ENCODE results near the gene LYRM4.

Gene LYRM4

GRCh38 chr6:5206920-5207561 lies 53.7 kb downstream of the LYRM4 start:
- in situ Hi-C loops (cut with MboI; ENCODE audit: low sequenced_read_pairs) = no loop called here

DNA sequence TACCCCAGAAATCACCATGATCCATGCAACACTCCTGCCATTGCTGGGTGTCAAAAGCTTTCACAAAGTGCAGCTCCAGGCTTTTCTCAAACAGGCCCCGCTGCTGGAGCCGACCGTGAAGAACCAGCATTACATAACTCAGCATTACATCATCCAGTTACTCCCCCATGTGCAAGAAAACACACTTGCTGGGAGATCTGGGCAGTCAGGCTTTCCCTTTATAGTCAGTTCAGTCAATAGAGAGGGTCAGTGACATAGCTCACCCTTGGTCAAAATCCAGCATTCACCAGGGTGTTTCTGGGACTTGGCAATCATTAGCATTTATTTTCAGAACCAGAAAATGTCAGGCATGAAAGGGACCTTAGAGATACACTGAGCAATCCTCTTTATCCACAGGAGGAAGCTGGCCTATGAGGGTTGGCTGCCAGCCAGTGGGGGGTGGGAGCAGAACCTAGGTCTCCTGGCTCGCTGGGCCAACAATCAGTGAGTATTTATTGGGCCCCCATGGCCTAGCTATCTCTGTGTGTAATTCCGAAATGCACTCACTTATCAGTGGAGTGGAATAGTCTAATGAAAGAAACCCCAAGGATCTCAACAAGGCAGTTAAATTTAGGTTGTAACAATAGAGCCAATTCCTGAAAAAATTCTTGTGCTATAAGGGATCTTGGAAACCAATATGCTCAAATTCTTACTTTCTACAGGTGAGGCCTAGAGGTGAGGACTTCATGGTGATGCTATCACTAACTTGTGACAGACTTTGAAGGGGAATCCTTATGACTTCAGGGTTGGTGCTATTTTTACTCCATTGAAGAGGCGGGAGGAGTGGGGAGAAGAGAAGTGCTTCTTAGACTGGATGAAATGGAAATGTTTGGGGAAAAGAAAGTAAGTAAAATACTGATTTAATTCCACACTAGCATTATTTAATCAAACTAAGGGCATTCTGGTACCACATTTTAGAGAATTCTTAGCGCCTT lies 54.6 kb downstream of the LYRM4 start:
- in situ Hi-C loops (cut with MboI; ENCODE audit: low sequenced_read_pairs) = no loop called here

DNA sequence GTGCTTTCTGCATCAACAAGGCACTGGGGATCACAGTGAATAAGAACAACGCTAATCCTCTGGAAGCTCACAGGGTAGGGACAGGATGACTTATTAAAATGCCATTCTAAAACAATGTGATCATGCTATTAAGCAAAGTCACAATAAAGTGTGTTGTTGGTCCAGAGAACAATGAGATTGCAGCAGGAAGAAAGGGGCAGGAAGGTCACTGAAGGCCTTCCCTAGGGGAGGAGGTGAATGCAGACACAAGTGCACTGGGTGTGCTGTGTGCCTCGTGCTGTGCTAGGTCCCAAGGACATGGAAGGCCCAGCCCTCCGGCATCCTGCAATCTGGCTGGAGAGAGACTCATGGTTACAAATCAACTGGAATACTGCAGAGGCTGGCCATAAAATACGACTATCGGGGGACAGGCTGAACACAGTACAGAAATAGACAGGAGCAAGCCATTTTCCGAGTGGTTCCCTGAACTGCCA lies 55.7 kb downstream of the LYRM4 start:
- in situ Hi-C loops (cut with MboI; ENCODE audit: low sequenced_read_pairs) = no loop called here

DNA sequence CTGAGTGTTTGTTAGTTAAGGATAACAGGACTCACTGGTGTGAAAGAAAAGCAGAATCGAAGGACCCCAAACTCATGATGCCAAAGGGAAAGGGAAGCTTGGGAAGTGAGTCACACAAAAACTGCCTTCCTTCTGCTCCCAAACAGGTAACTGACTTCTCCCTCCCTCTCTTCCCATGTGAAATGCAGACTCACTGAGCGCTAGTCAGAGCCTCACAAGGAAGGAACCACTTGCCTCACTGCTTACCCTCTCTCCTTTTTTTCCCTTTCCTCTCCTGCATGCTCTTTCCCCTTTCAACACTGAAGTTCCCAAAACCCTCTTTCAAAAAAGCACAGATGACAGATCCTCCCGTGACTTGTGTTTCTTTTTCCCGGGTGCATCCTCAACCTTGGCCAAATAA lies 56.4 kb downstream of the LYRM4 start:
- in situ Hi-C loops (cut with MboI; ENCODE audit: low sequenced_read_pairs) = no loop called here

- in situ Hi-C loops (cut with MboI; ENCODE audit: low sequenced_read_pairs) = no loop called here
Observed at GRCh38 chr6:5203546-5203945, 57.2 kb downstream of the LYRM4 start.

- in situ Hi-C loops (cut with MboI; ENCODE audit: low sequenced_read_pairs) = no loop called here
Observed at GRCh38 chr6:5202941-5203340, 57.8 kb downstream of the LYRM4 start.

DNA sequence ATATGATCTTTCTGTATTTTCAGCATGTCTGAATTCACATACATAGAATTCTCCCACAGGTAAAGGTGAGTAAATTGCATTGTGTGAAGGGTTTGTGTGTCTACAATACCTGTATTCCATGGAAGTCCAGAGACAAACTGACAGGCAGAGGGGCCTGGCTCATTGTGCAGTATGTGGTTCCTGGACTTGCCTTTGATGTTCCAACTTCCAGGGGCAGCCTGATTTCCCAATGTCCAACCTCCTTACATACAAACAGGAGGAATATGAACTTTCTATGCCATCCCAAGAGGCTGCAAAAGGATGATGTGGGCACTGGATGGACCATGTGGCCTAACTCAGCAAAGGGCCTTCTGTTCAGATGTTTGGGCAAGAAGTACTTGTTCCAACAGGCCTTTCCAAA lies 58.5 kb downstream of the LYRM4 start:
- in situ Hi-C loops (cut with MboI; ENCODE audit: low sequenced_read_pairs) = no loop called here

GRCh38 chr6:5201271-5201670 lies 59.5 kb downstream of the LYRM4 start:
- in situ Hi-C loops (cut with MboI; ENCODE audit: low sequenced_read_pairs) = no loop called here

DNA sequence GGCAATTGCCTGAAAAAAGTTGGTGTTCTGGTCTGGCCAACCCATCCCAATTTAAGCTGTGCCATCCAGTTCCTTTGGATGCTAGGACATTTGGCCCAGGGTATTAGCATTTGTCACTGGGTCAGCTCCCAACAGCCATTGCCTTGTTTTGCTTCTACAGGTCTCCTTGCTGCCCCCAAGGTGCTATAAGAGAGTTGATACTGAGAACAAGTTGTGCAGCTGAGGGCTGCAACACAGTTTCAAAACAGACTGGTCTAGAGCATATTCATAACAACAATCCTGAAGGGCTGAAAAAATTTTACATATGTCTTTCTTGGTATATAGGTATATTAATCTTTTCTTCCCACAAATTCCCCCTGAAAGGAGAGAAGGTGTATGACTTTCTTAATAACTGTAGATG lies 61.0 kb downstream of the LYRM4 start:
- in situ Hi-C loops (cut with MboI; ENCODE audit: low sequenced_read_pairs) = no loop called here

- in situ Hi-C loops (cut with MboI; ENCODE audit: low sequenced_read_pairs) = no loop called here
Observed at GRCh38 chr6:5199283-5199682, 61.5 kb downstream of the LYRM4 start.

DNA sequence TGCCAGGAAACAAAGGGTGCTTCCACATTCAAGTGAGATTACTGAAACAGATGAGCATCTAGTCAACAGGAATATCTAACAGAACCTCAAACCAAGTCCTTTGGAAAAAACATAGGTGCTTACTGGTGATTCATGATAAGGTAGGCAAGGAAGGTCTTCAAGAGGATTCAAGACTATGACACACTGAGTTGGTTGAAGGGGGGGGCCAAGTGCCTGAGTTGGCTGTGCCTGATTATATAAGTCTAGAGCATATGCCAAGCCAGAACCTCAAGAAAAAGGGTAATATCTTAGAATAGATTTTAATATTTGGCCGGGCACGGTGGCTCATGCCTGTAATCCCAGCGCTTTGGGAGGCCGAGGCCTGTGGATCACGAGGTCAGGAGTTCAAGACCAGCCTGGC lies 63.7 kb downstream of the LYRM4 start:
- in situ Hi-C loops (cut with MboI; ENCODE audit: low sequenced_read_pairs) = no loop called here

DNA sequence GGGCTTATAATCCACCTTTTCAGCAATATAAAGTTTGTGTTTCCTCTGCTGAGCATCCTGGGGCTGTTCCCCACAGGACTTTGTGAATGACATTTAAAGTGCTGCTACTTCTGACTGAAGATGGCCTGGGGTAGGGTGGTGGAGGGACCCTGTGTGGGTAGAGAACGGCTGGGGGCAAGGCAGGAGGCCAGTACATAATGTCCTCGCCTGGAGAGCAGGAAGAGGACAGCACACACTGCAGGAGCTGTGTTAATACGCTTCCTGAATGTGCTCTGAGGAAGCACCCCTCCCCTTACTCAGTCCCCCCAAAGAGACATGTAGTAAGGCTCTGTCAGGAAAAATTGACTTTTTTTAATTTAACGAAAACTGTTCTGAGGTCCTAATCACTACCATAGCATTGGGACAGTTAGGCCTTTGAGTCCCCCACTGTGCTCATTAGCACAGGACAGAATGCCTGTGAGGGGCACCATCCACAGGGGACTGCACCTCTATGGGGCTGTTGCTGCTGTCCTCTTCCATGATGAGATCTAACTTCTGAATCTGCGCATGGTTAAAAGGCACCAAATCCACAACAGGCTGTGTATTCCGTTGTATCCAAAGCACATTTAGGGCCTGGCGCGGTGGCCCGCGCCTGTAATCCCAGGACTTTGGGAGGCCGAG lies 68.5 kb downstream of the LYRM4 start:
- in situ Hi-C loops (cut with MboI; ENCODE audit: low sequenced_read_pairs) = no loop called here

DNA sequence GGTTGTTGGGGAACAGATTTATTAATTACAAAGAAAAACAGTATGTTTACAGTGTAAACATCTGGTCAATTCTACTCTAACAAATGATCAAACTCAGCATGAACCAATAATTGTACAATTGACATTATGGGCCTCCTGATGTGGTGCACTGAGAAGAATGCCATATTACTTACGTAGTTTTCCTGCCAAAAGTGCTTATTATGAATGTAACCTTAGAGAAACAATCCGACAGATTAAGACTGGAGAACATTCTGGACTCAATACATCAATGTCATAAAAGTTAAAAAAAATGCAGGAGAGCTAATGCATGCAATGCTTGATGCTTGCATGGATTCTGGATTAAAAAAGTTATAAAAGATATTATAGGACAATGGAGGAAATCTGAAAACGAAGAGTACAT lies 69.0 kb downstream of the LYRM4 start:
- in situ Hi-C loops (cut with MboI; ENCODE audit: low sequenced_read_pairs) = no loop called here

DNA sequence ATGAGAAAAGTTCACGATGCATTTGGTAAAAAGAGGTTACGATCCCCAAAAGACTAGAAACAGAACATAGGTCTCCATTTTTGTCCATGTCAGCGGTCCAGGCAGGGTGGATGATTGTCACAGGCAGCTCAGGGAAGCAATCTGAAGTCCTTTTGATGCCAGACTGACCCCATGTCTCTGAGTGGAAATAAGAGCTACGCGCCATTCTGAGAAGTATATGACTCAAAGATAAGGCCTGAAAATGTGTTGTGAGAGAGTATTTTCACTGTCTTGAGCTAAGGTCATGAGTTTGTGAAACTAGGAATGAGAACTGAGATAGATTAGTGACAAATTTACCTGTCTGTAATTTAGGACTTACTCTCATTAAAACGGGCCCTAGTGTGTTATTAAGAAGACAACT lies 69.5 kb downstream of the LYRM4 start:
- in situ Hi-C loops (cut with MboI; ENCODE audit: low sequenced_read_pairs) = no loop called here

- in situ Hi-C loops (cut with MboI; ENCODE audit: low sequenced_read_pairs) = no loop called here
Observed at GRCh38 chr6:5190507-5190906, 70.2 kb downstream of the LYRM4 start.

DNA sequence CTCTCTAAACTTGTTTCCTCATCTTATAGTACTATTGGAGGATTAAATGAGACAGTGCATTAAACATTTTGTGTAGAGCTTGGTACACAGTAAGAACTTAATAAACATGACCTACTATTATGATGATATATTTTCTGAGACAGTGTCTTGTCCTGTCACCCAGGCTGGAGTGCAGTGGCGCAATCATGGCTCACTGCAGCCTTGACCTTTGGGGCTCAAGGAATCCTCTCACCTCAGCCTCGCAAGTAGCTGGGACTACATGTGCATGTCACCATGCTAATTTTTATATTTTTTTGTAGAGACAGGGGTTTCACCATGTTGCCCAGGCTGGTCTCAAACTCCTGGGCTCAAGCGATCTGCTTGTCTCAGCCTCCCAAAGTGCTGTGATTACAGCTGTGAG lies 72.1 kb downstream of the LYRM4 start:
- in situ Hi-C loops (cut with MboI; ENCODE audit: low sequenced_read_pairs) = no loop called here

DNA sequence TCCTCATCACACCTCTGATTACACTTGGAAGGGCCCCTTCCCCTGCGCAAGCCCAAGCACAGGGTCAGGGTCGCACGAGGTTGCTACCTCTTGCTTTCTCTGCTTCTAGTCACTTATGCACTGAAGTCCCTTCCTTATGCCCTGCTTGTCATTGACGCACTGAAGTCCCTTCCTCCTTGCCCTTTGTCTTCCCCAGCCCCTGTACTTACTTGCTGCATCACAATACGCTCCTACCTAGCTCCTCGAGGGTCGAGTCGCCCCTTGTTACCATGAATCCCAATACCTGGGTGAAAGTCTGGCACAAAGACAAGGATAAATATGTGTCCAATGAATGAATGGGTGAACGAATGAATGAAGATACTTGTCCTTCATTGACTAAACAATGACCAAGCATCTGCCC lies 75.9 kb downstream of the LYRM4 start:
- in situ Hi-C loops (cut with MboI; ENCODE audit: low sequenced_read_pairs) = no loop called here

- in situ Hi-C loops (cut with MboI; ENCODE audit: low sequenced_read_pairs) = no loop called here
Observed at GRCh38 chr6:5184218-5184617, 76.5 kb downstream of the LYRM4 start.

GRCh38 chr6:5181510-5182317 lies 79.0 kb downstream of the LYRM4 start:
- in situ Hi-C loops (cut with MboI; ENCODE audit: low sequenced_read_pairs) = no loop called here

GRCh38 chr6:5180636-5181035 lies 80.1 kb downstream of the LYRM4 start:
- in situ Hi-C loops (cut with MboI; ENCODE audit: low sequenced_read_pairs) = no loop called here

GRCh38 chr6:5179917-5180316 lies 80.8 kb downstream of the LYRM4 start:
- in situ Hi-C loops (cut with MboI; ENCODE audit: low sequenced_read_pairs) = no loop called here
